CD1c-positive myeloid dendritic cell (primary cell): Measurements from ENCODE around the gene TSN.

Experiments used
- DNase-seq: peaks from one replicate; pipeline ENCODE4 v3.0.0-alpha.2; 2016; ENCODE audit errors: extremely low spot score

The TSN gene

DNA sequence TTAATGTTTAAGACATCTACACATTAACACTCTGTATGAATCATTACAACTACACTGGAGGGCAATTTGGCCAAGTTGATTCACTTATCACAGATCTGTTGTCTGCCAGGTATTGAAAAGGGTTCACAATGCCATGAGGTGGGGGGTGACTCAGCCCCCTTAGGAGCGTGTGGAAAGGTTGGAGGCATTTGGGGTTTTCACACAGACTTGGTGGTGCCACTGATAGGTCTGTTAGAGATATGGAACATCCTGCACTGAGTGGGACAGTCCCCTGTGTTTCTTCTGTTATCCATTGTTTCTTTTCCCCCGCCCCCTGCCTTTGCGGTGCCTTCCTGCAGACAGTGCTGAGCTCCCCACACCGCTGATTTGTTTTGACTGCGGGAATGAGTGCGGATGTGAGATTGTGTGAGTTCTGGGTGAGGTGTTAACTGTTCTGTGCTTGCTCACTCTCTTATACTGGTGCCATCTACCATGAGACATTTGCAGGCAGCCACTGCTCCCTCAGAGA, 9.3 kb upstream of the TSN start:
- DNase-seq, result no peak

DNA sequence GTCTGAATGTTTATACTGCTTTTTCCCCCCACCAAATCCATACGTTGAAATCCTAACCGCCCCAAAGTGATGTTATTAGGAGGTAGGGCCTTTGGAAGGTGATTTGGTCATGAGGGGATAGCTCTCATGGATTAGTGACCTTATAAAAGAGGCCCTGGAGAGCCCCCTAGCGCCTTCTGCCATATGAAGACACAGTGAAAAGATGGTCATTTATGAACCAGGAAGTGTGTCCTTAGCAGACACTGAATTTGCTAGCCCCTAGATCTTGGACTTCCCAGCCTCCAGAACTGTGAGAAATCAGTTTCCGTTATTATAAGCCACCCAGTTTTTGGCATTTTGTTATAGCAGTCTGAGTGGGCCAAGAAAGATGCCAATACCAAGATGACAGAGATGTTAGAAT, 7.2 kb upstream of the TSN start:
- no peak for DNase-seq

DNA sequence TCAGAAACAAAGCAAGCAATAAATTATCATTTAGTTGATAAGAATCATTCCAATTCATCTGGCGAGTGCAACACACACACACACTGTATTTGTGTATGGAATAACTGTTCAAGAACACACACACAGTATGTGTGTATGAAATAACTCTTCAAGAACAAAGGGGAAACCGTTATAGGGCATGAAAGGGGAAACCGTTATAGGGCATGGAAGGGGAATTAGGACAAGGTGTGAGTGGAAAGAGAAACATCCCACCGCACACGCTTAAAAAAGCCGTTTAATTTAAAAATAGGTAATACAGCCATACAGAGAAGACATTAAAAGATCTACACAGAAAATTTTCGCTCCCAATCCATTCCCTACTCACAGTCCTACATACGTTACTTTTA, 607 bp upstream of the TSN start:
- DNase-seq, result no peak

DNA sequence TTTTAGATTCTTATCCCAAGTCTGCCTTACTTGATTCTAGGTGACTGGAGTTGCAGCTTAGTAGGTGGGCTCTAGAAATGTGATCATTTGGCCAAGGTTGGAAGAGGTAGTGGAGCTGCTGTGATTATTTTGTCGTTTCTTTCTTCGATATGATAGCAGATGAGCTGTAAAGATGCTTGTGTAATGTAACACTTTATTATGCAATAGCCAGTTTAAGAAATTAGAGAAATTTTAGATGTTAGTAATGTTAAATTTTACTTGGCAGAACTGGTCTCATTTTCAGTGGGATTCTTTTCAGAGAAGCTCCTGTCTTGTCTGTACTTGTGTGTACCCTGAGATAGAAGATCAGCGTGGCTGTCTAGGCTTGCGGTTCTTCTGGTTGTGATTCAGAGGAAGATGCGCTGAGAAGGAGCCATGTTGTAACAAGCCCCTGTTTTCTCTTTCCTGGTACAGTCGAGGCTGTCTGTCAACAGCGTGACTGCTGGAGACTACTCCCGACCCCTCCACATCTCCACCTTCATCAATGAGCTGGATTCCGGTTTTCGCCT, 9.3 kb downstream of the TSN start:
- DNase-seq, result no peak

DNA sequence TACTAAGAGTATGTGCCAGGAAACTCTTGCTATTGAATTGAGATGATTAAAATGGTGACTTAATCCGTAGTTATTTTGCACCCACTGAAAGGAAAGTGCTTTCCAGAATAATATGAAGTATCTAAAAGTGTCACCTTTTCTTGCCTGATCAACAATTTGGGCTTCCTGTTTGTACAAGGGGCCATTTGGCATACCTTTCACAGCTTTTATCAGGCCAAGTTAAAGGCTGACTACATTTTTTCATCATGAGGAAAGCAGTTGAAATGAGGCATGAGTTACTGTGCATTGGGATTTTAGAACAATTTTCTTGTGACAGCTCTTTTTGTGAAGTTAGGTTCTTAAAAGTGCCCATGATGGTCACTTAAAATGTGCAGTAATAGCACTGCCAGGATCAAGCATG, 11.2 kb downstream of the TSN start:
- DNase-seq, result no peak

DNA sequence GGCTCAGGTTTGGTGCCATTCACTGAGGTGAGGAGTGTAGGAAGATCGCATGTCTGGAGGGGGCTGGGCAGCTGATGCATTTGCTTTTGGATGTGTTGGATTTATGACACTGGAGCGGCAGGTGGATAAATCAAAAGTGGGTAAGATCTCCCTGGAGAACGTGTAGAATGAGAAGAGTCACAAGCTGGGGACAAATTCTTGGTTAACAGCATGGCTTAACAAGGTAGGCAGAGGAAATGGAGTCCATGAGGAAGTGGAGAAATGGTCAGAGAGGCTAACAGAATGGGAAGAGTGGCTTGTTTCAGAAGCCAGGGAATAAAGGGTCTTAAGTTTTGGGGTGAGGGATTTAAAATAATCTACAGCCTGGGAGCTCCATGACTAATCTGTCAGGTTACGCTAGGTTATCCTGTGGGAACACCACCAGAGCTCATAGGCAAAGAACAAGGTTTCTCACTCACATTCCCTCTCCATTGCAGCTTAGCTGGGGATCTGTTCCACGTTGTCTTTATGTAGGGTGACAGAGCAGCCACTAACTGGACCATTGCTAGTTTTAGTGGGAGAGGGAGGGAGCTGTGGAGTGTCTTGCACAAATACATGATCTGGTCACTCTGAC, 12.8 kb downstream of the TSN start:
- DNase-seq, result no peak

DNA sequence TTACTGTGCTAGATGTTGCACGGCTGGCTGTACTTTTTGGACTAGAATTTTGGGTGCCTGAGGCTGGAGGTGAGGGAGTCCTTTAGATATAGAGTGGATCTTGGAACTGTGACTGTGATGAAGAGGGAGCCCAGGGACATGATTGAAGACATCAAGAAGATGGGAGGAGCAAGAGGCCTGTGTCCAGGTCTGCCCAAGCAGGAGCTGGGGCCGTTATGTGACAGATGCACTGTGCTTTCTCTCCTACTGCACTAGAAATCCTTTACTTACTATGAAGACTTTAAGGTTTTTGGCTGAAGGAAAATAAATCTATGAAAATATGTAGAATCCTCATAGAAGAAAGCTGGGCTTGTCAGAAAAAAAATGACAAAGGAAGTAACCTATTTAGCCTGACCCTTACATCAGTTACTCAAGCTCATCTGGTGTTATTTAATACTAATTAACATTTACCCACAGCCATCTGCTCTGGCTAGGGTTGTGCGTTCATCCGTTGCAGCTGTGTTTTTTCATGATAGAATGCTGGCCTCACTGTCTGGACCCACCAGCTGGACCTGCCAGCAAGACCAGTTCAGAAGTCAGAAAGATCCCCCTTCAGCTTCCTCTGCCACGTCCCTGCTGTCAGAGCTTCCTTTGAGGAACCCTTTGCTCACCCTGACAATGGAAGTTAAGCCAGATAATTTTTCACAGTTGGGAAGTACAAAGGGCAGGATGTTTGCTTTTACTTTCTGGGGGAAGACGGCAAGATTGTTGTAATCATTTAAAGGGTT, 16.7 kb downstream of the TSN start:
- DNase-seq, result no peak

DNA sequence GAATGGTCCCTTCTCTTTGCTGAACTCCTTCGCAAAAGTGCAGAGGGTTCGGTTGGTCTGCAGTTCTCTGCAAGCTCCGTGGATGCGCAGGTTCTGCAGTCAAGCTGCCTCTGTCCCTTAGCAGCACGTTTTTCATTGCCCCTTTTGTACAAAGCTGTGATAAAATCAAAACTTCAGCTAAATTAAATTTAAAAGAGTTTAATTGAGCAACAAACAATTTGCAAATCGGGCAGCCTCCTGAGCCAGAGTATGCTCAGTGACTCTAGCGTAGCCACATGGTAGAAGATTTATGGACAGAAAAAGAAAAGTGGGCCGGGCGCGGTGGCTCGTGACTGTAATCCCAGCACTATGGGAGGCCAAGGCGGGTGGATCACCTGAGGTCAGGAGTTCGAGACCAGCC, 18.8 kb downstream of the TSN start:
- no peak for DNase-seq

DNA sequence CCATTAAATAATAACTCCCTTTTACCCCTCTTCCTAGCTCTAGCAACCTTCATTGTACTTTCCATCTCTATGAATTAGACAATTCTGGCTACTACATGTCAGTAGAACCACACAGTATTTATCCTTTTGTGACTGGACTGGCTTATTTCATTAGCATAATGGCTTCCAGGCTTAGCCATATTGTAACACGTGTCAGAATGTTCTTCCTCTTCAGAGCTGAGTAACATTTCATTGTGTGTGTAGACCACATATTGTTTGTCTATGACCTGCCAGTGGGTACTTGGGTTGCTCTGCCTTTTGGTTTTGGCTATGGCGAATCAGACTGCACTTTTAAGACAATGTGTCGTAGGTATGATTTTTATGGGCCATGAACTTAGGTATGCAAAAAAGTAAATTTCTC, 20.9 kb downstream of the TSN start:
- DNase-seq, result no peak

DNA sequence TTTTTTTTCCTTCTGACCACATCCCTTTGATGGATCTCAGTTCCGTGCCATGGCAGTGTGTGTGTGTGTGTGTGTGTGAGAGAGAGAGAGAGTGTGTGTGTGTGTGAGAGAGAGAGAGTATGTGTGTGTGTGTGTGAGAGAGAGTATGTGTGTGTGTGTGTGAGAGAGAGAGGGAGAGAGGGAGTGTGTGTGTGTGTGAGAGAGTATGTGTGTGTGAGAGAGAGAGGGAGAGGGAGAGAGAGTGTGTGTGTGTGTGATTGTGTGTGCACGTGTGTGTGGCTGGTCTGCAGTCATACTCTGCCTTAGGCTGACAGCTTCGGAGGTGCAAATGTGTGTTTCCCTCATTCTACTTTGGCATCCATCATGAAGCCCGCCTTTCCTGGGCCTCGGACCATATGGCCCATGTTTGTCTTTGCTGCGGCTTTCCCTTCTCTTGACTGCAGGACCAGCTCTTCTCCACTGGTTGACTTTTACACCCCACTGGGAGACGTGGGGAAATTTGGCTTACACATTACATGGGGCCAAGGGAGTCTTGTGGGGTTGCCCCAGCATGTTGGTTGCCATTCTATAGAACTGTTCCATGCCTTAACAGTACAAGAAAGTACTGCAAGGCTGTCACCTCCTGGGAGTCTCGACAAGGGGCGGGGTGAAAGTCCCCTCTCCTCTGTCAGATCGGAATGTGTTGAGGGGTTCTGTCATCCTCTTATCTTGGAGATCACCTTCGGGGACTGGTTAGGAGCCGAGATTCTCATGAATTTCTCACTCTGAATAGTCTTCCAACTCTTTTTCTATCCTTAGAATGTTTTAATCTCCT, 21.6 kb downstream of the TSN start:
- no peak for DNase-seq

DNA sequence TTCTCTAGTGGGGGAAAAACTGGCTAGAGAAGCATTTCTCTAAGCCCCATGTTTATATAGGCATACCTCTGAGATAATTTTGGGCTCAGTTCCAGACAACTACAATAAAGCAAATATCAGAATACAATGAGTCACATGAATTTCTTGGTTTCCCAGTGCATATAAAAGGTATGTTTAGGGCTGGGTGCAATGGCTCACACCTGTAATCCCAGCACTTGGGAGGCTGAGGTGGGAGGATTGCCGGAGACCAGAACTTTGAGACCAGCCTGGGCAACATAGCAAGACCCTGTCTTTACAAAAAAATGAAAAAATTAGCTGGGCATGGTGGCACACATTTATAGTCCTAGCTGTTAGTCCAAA, 22.2 kb downstream of the TSN start:
- no peak for DNase-seq

DNA sequence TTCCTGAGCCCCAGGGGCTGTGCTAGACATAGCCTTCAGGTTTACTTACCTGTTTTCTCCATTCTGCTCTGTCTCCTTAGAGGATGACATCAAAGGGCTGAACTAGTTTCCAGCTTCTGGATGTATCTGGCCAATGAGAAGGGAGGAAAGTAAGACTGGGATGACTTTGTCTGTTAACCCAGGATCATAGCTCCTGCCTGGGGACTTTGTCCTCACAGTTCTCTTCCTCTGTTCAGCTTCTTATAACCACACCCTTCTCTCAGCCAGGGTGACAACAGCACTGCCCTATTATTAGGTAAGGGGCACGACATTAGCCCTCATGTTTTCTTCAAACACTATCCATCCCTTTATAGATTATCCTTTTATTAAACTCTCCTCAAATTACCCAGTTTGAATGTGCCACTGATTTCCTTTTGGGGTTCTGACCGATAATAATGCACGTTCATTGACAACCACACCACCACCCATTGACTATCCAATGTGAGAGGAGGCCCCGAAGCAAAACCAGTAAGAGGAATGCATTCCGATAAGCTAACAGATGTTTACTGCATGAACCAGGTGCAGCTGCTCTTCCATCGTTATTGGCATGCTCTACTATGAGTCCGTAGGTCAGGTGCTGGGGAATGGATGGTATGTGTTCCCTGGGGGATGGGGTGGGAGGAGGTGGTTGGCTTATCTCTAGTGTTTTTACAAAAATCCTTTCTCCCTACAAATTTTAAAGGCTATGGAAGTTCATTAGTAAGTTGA, 23.5 kb downstream of the TSN start:
- DNase-seq, result no peak

DNA sequence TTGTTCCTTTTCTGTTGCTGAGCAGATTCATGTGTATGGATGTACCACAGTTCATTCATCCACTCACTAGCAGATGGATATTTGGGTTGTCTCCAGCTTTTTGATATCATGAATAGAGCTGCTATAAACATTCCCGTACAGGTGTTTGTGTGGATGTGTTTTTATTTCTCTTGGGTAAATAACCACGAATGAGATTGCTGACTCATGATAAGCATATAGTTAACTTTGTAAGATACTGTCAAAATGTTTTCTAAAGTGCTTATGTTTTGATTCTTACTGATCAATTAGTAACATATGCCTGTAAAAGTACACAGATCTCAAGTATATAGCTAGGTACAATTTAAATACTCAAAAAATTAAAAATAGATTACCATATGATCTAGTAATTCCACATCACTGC, 27.7 kb downstream of the TSN start:
- no peak for DNase-seq

DNA sequence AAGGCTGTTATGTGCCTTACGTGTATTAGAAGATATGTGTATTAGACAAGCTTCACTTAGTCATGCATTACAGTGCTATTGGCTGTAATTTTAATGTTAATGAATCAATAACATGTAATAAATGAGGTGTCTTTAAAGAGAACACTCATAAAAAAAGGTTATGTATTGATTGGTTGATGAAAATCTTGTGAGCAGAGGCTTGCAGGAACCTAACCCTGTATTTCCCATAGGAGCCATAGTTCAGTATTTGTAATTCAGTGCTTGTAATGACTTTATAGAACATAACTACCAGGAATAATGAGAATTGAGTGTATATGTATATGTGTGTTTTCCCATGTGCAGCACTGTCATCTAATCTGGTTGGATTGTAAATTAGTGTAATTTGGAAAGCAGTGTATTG, 33.2 kb downstream of the TSN start:
- no peak for DNase-seq

DNA sequence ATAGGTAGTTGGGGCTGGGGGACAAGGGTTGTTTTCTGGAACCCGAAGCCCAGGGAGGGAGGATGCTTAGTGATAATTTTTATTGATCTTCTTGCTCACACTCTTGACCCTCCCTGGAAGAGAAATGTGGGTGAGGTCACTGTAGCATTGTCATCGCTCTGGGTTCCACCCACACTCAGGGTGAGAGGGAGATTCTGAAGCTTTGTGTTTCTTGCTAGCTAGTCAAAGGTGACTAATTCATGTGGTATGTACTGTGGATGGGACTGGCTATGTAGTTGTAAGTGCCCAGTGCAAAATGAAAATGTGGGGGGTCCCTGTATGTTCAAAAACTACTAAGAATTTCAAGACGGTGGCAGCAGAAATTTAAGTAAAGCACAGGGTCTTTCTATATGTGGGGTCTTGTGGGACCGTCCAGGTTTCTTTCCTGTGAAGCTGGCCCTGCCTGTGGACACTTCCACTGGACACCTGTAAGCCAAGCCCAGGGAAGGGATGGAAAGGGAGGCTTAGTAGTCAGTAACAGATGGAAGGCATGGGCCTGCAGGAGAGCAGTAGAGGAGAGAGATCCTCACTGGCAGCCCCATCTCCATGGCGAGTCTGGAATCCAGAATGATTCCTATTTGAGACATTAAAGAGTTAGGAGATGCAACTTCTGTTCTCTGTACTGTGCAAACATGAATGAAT, 35.0 kb downstream of the TSN start:
- DNase-seq, result no peak

DNA sequence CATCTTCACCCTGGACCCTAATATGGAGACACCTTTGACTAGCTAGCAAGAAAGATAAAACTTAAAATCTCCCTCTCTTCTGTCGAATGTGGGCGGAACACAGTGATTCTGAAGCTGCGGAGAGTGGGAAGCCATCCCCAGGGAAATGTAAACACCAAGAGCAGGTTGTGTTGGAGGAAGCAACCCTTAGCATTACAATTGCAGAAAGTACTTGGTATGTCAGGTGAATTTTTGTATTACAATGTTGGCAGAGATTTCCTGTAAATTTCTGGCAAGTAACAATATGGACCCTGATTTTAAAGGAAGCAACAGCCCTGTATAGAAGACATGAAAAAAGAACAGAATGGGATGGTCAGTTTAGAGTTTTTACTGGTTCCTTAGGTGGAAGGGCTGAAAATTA, 35.8 kb downstream of the TSN start:
- no peak for DNase-seq

DNA sequence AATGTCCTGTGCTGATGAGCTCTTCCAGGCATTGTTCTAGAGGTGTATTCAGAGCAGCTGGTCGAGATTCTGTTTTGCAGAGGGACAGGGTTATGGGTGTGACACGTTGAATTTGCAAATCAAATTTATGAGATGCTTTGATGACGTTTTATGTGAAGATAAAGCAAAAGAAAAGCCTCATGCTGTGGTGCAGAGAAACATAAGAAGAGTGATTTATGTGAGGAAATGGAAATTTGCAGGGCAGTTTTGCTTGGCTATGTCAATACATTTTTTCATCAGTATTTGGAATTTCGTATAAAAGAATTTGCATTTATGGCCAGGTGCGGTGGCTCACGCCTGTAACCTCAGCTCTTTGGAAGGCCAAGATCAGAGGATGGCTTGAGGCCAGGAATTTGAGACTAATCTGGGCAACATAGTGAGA, 36.4 kb downstream of the TSN start:
- no peak for DNase-seq

DNA sequence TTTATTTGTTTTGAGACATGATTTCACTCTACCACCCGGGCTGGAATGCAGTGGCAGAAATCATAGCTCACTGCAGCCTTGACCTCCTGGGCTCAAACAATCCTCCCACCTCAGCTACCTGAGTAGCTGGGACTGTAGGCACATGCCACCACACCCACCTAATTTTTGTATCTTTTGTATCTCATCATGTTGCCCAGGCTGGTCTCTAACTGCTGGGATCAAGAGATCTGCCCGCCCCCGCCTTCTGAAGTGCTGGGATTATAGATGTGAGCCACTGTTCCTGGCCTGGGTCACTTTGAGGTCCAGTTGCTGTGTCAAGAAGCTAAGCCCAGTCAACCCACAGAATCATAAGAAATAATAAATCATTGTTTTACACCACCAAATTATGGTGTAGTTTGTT, 38.4 kb downstream of the TSN start:
- no peak for DNase-seq

DNA sequence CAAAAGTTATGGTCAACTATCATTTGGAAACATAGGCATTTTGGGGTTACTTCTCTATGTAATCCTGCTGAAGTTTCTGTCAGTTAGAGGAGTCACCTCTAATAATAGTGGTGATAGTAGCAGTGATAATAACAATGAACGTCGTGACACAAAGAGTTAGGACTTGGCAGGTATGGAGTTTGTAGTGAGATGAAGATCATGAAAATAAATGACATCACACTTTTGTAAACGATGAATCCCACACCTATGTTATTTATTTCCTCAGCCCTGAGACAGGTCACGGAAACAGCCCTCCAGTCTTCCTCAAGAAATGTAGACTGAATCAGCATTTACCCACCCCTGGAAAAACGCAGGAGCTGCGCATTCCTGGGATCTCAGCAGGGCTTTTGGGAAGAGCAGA, 38.8 kb downstream of the TSN start:
- DNase-seq, result no peak

DNA sequence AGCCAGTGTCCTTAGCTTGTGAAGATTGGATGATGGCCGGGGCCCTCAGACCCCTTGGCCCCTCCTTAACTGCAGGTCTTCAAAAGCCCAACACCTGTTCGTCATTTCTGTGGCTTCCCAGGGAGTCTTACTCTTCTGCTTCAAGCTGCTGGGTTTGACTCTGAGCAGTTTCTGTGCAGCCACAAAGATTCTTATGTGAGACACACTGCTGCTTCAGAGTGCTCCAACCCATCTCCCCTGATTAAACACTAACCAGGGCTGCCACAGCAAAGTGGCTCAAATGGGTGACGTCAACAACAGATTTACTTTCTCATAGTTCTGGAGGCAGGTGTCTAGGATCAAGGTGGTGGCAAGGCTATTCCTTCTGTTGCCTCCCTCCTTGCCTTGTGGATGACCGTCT, 40.8 kb downstream of the TSN start:
- DNase-seq, result no peak

DNA sequence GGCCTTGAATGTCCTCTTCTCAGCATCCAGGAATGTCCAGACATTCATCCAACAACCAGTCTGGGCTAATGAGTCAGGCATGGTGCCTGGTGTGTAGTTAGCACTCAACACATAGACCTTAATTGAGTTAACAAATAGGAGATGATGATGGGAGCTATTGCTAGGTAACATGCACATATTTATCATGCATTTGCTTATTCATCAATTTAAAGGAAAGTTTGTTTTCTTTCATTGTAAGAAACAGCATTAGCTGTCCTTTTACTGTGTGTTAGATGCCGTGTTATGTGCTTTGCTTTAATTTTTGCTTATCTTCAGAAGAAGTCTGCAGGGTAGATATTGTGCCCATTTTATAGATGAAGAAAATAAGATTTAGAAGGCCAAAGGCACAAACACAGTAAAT, 43.2 kb downstream of the TSN start:
- no peak for DNase-seq
